Fibroblast of peridontal ligament (primary cell): ENCODE results near the gene FLT1.

Source experiments
- DNase-seq: peaks from one replicate; pipeline ENCODE4 v3.0.0-alpha.2; 2010; ENCODE audit errors: extremely low read depth

Gene FLT1

DNA sequence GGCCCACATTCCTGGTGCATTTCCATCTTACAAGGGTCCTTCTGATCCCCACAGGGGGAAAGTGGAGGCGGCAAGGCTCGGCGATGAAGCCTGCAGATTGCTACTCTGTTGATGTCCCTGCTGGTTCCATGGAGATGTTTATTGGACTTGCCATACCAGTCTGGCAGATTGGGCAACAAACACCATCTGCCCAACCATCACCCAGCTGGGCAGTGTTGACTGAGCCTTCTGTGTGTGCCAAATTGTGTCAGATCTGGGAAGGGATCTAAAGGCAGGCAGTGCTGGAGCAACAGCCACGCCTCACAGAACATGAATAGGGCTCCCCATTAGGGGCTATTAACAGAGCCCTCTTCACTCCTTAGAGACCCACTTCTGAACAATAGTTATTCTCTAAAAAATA, 35.0 kb downstream of the FLT1 start:
- no peak for DNase-seq

DNA sequence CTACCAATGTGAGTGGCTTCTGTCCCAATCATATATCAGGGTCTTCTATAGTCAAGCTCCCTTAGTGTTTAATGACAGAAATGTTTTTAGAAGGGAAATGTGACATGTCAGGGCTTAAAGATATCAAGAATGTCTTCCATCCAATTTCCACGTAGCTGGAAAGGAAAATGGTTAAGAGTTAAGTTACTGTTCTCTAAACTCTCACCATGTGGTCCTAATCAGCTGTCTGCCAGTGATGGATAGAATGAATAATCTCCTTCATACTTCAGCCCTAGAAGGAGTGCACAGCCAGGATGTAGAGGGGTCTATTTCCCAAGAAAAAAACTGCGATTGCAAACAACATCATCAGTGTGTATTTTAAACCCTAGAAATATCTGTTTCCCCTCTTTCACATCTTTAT, 36.3 kb downstream of the FLT1 start:
- peak; percentile 40 for DNase-seq

DNA sequence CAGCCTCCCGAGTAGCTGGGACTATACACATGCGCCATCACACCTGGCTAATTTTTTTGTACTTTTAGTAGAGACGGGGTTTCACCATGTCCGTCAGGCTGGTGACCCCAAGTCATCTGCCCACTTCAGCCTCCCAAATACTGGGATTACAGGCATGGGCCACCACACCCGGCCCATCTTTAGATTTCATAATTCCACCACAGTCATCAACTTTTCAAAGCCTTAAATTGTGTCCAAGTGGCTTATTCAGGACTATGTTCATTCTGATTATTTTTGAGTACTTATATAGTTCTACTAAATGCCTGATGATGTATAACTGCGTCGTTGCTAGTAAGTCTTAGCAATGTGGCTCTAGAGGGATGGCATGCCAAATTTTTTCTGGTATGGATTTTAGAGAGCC, 36.9 kb downstream of the FLT1 start:
- DNase-seq = no peak

DNA sequence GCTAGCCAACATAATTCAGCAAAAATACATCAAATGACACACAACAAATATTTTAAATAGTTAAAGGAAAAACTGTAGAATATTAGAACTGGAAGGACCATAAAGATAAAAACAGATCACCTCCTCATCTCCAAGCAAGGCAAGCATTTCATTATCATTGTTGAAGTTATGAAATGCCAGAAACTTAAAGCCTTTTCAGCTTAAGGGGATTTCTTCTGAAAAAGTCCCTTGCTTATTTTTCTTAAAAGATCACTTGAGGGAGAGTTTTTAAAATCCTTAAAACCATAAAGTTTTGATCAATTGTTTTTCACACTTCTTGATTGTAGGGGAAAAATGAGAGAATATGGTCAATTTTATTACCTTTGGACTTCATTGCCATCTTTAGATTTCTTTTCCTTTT, 37.4 kb downstream of the FLT1 start:
- DNase-seq = no peak

DNA sequence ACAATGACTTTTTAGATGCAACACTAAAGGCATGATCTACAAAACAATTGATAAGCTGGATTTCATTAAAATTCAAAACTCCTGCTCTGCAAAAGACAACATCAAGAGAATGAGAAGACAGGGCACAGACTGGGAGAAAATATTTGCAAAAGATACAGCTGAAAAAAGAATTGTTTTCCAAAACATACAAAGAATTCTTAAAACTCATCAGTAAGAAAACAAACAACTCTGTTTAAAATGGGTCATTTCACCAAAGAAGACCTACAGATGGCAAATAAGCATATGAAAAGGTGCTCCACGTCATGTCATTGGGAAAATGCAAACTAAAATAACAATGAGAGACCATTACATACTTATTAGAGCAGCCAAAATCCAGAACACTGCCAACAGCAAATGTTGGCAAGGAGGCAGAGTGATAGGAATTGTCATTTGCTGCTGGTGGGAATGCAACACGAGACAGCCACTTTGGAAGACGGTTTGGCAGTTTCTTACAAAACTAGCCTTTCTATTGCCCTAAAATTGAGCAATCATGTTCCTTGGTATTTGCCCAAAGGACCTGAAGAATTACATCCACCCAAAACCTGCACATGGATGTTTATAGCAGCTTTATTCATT, 39.2 kb downstream of the FLT1 start:
- DNase-seq = no peak

DNA sequence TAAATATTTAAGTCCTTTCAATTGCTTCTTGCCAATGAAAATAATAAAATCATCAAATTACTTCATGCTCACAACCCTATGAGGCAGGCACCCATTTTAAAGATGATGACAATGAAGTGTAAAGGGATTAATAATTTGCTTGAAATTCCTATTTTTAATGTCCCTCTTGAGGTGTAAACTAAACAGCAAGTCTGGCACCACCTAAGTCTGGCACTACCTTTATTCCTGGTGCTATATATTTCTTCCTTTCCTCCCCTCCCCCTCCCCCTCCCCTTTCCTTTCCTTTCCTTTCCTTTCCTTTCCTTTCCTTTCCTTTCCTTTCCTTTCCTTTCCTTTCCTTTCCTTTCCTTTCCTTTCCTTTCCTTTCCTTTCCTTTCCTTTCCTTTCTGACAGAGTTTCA, 42.2 kb downstream of the FLT1 start:
- no peak for DNase-seq

DNA sequence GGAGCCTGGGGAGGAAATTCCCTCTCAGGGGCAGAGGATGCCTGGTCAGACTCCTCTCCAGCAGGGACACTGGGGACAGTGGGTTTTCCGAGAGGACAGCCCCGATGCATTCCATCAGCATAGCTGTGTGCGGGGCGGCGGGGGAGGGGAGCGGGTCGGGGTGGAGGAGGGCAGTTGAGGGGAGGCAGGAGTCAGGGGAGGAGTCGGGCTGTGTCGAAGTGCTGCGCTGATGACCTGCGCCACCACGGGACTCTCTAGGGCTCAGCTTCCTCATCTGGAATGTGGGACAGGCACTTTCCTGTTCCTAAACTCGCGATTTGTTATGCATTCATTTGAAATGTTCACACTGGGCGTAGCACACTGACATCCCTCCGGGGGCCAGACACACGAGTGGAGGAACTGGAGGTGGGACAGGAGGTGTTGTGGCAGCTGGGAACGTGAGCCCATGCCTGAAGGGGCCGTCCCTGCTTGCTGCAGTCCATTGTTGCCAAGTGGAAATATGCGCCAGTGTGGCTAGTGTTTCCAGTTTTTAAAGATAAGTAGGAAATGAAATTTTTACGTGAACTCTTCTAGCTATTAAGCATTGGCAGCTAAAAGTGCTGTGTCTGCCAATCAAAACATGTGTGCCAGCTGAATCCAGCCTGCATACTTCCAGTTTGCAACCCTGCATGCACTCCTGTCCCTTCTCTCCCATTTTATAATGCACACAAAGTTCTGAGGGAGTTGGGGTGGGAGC, 43.3 kb downstream of the FLT1 start:
- peak; percentile 47 for DNase-seq

DNA sequence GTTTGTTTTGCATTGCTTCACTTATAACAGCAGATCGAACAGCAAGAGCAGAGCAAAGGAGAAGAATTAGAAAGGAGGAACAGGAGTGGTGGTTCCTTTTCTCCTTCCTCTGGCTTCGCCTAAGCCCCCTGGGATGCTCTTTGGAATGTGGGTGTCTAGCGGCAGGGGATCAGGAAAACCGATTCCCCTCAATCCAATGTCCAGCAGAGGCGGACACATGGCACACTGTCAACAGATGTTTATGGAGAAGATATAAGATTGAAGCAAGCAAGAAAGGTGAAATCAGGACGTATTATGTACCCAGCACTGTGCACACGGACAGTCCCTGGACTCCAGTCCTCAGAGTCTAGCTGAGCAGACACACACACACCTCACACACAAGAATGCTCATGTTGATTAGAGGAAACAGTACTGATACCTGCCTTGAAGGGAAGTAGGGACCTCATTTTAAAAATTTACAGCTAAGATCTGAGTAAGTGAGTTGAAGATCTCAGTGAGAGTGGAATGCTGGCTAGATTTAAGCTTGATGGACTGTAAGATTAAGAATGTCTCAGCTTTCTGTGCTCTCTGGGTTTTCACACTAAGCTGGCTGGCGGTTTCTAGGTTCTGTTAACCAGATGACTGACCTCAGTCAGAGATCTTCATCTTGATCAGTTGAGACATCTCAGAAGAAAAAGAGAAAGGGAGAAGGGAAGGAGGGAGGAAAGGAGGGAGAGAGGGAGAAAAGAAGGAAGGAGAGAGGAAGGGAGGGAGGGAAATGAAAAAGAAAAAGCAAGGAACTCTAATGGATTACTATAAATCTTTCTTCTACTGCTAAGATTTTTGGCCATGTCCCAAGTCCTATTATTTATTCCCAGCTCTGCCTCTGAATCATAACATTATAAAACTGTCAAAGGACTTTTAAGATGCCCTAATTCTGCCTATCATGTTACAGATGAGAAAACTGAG, 44.8 kb downstream of the FLT1 start:
- DNase-seq = peak; percentile 19

DNA sequence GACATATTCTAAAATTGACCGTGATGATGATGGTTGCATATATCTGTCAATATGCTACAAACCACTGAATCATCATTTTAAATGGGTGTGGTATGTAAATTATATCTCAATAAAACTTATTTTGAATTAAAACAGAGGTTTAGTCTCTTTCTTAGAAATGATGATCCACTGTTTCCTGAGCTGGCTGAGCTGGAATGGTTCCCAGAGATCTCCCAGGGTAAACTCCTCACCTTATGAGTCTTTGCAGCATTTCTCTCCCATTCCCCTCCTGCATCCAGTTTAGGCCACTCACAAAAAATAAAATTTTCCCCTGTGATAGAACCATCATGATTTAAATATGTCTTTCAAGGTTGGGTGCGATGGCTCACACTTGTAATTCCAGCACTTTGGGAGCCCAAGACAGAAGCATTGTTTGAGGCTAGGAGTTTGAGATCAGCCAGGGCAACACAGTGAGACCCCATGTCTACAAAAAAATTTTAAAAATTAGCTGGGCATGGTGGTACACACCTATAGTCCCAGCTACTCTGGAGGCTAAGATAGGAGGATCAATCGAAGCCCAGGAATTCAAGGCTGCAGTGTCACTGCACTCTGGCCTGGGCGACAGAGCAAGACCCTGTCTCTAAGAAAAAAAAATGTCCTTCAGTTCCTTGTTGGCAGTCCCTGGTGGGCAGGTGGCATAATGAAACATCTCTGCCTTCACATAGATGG, 46.1 kb downstream of the FLT1 start:
- DNase-seq = no peak

DNA sequence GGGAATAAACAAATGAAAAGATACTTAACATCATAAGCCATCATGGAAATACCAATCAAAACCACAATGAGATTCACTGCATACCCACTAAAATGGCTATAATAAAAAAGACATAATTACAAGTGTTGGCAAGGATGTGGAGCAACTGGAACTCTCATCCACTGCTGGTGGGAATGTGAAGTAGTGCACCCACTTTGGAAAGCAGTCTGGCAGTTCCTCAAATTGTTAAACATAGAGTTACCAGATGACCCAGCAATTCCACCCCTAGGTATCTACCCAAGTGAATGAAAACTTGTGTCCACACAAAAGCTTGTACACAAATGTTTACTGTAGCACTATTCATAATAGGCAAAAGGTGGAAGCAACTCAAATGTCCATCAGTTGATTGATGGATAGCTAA, 46.9 kb downstream of the FLT1 start:
- no peak for DNase-seq

DNA sequence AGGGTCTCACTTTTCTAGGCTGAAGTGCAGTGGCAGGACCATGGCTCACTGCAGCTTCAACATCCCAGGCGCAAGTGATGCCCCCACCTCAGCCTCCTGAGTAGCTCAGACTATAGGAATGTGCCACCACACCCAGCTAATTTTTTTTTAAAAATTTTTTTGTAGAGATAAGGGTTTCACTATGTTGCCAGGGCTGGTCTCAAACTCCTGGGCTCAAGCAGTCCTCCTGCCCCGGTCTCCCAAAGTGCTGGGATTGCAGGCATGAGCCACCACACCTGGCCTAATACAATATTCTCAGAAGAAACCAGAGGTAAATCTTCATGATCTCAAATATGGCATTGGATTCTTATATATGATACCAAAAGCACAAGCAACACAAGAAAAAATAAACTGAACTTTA, 47.7 kb downstream of the FLT1 start:
- no peak for DNase-seq

DNA sequence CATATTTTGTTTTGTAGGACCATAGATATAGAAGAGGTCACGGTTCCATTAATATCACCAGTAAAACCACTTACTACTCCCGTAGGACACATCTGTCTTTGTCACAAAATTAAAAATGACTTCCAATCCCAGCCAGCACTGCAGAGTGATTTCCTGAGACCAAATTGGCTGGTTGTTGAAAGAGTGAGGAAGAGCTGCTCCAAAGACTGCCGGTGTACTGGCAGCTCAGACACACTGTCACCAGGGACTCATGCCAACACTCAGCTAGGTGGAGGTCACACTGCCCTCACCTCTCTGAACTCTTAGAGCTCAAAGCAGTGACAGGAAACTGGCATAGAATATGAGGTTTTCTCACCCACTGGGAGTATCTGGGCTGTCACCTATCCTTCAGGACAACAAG, 52.1 kb downstream of the FLT1 start:
- no peak for DNase-seq

DNA sequence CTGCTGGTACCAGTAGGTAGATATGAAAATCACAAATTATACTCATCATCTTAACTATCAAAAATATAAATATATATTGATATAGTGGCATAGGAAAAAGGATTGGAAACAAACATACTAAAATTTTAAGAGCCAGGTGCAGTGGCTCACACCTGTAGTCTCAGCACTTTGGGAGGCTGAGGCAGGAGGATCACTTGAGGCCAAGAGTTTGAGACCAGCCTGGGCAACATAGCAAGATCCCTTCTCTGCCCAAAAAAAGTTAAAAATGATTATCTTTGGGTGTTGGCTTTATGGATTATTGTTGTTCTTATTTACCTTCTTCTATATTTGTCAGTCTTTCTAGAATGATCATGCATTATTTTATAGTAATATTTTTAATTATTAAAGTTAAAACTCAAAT, 53.4 kb downstream of the FLT1 start:
- DNase-seq = no peak

DNA sequence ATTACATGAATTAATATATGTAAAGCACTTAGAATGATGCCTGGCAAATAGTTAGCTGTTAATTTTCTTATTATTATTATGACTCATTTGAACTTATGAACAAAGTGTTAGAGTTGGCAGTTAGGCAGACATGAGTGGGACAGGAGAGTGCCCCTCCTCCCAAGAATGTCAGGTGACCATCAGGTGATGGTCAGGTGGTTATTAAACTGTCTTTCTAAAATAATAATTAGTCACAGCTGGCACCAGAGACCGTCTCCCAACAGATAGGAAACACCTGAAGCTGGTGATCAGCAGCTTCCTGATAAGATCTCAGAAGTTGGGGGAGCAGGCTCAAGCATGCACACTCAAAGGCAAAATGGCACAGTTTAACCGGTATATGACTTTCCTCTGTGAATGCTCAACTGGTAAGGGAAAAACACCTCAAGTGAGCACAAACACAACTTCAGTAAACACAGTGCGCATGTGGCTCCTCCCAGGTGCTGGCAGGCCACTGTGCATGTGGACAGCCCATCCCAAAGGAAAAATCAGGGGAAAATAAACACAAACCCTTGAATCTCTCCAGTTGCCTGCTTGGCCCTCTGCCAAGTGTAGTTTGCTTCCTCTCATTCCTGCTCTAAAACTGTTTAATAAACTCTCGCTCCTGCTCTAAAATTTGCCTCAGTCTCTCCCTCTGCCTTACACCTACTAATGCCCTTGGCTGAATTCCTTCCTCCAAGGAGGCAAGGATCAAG, 54.0 kb downstream of the FLT1 start:
- DNase-seq = no peak

DNA sequence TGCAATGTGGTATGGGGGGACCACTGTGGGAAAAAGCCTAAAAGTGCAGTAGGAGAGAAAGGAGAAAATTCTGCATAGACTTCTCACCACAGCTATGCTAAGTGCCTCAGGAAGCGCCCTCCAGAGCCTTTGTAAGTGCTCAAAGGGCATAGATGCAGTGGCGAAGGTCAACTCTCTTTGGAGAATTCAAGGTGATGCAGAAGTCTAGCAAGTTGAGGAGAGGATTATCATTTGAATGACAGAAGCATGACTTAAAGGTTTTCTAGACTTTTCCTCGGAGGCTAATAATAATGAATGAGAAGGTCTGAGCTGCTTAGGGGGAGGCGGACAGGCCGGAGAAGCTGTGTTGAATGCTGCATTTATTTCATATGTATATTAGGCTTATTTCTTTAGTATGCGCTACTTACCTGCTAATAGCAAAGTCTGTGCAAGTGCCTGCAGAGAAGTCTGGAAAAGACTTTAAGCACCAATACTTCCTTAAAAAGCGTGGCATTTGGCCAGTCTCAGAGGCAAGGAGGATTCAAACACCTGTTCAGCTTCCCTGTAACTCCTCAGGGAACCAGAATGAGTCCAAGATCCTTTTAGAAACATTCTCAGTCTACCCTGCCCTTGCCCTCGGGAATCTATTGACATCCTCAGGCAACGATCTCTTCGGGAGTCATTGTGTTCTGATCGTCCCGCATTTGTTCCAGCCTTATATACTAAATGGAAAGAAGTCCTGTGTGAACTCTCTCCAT, 56.2 kb downstream of the FLT1 start:
- DNase-seq = no peak

DNA sequence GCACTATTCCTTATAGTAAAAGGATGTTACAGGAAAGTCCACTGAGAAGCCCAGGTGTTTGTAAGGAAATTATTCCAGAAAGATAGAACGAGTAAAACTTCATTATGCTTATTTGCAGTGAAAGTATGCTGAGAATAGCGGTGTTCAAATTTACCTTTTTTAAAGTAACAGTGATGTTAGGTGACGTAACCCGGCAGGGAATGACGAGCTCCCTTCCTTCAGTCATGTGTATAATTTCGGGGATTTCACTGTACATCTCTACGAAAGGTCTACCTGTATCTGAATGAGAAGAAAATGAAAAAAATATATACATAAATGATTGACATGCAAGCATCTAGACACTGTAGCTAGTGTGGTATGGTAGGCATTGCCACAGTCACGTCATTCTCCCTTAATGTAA, 56.9 kb downstream of the FLT1 start:
- DNase-seq = no peak

DNA sequence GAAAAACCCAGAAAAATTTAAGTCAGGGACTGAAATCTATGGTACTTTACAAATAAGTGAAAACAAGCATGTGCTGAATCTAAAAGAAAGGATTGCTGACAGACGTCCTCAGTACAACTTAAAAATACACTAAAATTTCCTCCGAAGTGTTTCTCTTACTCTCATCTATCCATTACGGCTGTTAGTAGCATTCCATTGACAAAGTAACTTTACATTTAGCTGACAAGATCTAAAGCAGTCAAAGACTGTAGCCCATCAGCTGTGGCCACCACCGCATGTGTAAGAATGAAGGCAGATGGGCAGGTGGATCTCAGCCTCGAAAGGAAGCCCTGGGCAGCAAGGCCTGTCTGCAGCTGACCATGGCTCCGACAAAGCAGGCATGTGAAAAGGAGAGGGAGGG, 59.0 kb downstream of the FLT1 start:
- no peak for DNase-seq

DNA sequence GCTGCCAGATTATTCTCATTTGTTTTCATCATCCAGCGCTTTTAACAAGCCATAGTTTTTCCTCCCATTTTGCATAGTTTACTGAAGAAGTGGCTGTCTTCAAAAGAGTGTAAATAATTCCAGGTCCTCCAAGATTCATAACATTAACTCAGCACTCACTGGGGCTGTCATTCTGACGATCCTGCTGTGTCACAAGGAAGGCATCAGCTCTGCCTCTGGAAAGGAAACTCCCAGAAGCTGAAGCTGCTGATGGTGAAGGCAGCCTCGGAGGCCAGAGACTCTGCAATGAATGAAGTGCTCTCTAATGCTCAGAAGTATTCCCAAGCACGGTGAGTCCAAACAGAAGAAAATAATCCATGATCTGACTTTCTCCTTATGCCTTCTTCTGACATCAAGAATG, 60.0 kb downstream of the FLT1 start:
- DNase-seq = peak; percentile 6

DNA sequence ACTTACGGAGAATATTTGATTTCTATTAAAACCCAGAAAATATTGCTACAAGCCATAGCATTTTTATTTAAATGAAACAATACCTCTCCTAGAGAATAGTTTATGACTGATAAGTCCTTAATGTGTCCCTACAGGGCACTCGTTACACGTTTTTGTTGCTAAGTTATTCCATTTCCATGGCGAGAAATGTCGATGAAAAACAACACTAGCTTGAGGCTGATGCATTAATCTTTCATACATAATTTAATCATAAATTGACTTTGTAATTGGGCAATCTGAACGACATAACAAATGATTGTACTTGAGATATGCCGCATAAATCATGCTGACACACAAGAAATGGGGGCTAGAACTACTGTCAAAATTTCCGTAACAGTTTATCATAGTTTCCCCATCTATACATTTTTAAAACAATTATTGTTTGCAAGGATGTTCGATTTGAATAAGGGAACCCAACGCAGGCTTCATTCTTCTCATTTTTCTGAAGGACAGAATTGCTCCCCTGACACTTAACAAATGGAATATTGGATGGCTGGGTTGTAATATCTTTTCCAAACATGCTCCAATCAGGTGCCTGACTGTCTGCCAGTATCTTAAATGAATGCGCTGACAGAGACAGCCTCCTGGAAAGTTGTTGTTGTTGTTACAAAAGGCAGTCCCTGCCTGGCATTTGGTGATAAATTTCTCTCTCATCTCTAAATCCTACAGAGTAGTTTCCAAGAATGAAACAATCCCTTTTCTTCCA, 61.9 kb downstream of the FLT1 start:
- no peak for DNase-seq

DNA sequence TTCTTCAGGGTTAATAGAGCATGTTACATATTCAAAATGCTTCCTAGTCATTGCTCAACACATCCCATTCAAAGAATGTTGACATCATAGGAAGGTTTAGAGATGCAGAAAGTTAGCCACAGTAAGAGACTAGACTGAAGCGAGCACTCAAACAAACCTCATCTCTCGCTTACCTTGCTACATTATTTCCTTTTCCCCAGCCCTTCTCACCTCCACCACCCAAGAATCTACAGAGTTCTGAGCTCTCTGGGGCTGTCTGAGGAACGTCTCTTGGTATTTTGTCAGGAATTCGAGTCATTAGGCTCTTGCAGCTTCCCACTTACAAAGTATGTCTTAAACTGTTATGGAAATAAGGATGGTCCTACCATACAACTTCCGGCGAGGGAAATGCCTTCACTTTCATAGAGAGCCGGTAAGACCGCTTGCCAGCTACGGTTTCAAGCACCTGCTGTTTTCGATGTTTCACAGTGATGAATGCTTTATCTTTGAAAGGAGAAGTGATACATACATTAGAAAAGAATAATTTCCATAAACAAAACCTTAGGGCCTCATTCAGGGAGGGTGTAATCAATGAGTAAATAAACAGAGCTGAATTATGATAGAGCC, 65.1 kb downstream of the FLT1 start:
- DNase-seq = no peak
